HEK293T (cell line): ENCODE data around the gene C15orf61.

Experiments used
- ARNT ChIP-seq: fragments of 450-650 bp; IDR thresholded peaks from 2 replicates; pipeline ENCODE4 v1.6.1; 2017; ENCODE audit warnings: mild to moderate bottlenecking
- CTBP1 ChIP-seq: fragments of 450-650 bp; IDR thresholded peaks from 2 replicates; pipeline ENCODE4 v1.6.1; 2016; ENCODE audit warnings: borderline replicate concordance
- ELF4 ChIP-seq: fragments of 450-650 bp; IDR thresholded peaks from 2 replicates; pipeline ENCODE4 v1.6.1; 2017; ENCODE audit warnings: antibody characterized with exemption
- FOXM1 ChIP-seq: fragments of 450-650 bp; IDR thresholded peaks from 2 replicates; pipeline ENCODE4 v1.6.1; 2017; ENCODE audit warnings: mild to moderate bottlenecking, borderline replicate concordance
- PKNOX1 ChIP-seq: fragments of 450-650 bp; IDR thresholded peaks from 2 replicates; pipeline ENCODE4 v1.6.1; 2016
- SP1 ChIP-seq: fragments of 450-650 bp; IDR thresholded peaks from 2 replicates; pipeline ENCODE4 v1.6.1; 2017
- SUZ12 ChIP-seq: fragments of 450-650 bp; IDR thresholded peaks from 2 replicates; pipeline ENCODE4 v1.6.1; 2016; ENCODE audit warnings: mild to moderate bottlenecking
- TARDBP ChIP-seq: fragments of 450-650 bp; IDR thresholded peaks from 2 replicates; pipeline ENCODE4 v1.6.1; 2016
- ZNF384 ChIP-seq: fragments of 450-650 bp; IDR thresholded peaks from 2 replicates; pipeline ENCODE4 v1.6.1; 2016

GRCh38 chr15:67543348-67543718 lies 22.4 kb downstream of the C15orf61 start:
- TF ChIP-seq ARNT (no peak), CTBP1 (no peak; the same call in 1 of the 2 replicates), ELF4 (no peak), SUZ12 (no peak), TARDBP (no peak), FOXM1 (no peak), PKNOX1 (peak; percentile 90), ZNF384 (no peak), SP1 (no peak)
